Measurements from ENCODE around the gene KY.

The KY gene

GRCh38 chr3:134658555-134658954, 7.7 kb upstream of the KY start:
- H3K9me3 Mint-ChIP-seq, result peaks cover 5% of the 10 kb centered on the region

GRCh38 chr3:134656211-134656800, 5.5 kb upstream of the KY start:
- no peak overlapping the region for H3K4me3 Mint-ChIP-seq
- no peaks in the 10 kb centered on the region for H3K36me3 Mint-ChIP-seq (ENCODE audit: low read depth)
- H3K27me3 Mint-ChIP-seq, result peaks cover 18% of the 10 kb centered on the region
- H3K27ac Mint-ChIP-seq, result no peak overlapping the region
- H3K4me1 Mint-ChIP-seq (ENCODE audit: low read depth), result no peaks in the 10 kb centered on the region
- H3K9me3 Mint-ChIP-seq, result peaks cover 2% of the 10 kb centered on the region

More at GRCh38 chr3:134658555-134658954, 7.7 kb upstream of the KY start:
- Mint-ChIP-seq H3K27me3 (peaks cover 7% of the 10 kb centered on the region), H3K4me1 (ENCODE audit: low read depth) (no peaks in the 10 kb centered on the region), H3K36me3 (ENCODE audit: low read depth) (no peaks in the 10 kb centered on the region), H3K27ac (no peak overlapping the region), H3K4me3 (no peak overlapping the region)

GRCh38 chr3:134655706-134656105, 4.9 kb upstream of the KY start:
- Mint-ChIP-seq H3K36me3 (ENCODE audit: low read depth) (no peaks in the 10 kb centered on the region), H3K27me3 (peaks cover 21% of the 10 kb centered on the region), H3K9me3 (no peaks in the 10 kb centered on the region), H3K27ac (no peak overlapping the region), H3K4me3 (no peak overlapping the region), H3K4me1 (ENCODE audit: low read depth) (no peaks in the 10 kb centered on the region)

GRCh38 chr3:134654031-134654430, 3.2 kb upstream of the KY start:
- no peaks in the 10 kb centered on the region for H3K9me3 Mint-ChIP-seq
- no peaks in the 10 kb centered on the region for H3K4me1 Mint-ChIP-seq (ENCODE audit: low read depth)
- no peak overlapping the region for H3K27ac Mint-ChIP-seq
- peaks cover 26% of the 10 kb centered on the region for H3K27me3 Mint-ChIP-seq
- no peak overlapping the region for H3K4me3 Mint-ChIP-seq
- H3K36me3 Mint-ChIP-seq (ENCODE audit: low read depth), result no peaks in the 10 kb centered on the region

- Mint-ChIP-seq H3K4me1 (ENCODE audit: low read depth) (no peaks in the 10 kb centered on the region), H3K9me3 (no peaks in the 10 kb centered on the region), H3K36me3 (ENCODE audit: low read depth) (no peaks in the 10 kb centered on the region), H3K27ac (no peak overlapping the region), H3K4me3 (no peak overlapping the region), H3K27me3 (peaks cover 26% of the 10 kb centered on the region)
These were observed 2.2 kb upstream of the KY start for GRCh38 chr3:134652886-134653630.

- H3K27me3 Mint-ChIP-seq, result peaks cover 26% of the 10 kb centered on the region
- H3K4me1 Mint-ChIP-seq (ENCODE audit: low read depth), result no peaks in the 10 kb centered on the region
- no peaks in the 10 kb centered on the region for H3K36me3 Mint-ChIP-seq (ENCODE audit: low read depth)
- no peak overlapping the region for H3K27ac Mint-ChIP-seq
- H3K4me3 Mint-ChIP-seq, result no peak overlapping the region
- H3K9me3 Mint-ChIP-seq, result no peaks in the 10 kb centered on the region
These were observed 1.6 kb upstream of the KY start for GRCh38 chr3:134652409-134652831.

GRCh38 chr3:134651347-134652041, 672 bp upstream of the KY start:
- Mint-ChIP-seq H3K4me1 (ENCODE audit: low read depth) (no peaks in the 10 kb centered on the region), H3K27me3 (peaks cover 26% of the 10 kb centered on the region), H3K36me3 (ENCODE audit: low read depth) (no peaks in the 10 kb centered on the region), H3K9me3 (no peaks in the 10 kb centered on the region), H3K27ac (no peak overlapping the region), H3K4me3 (no peak overlapping the region)

GRCh38 chr3:134649106-134649705, 1.6 kb downstream of the KY start:
- Mint-ChIP-seq H3K4me1 (ENCODE audit: low read depth) (no peaks in the 10 kb centered on the region), H3K4me3 (no peak overlapping the region), H3K27me3 (peaks cover 26% of the 10 kb centered on the region), H3K36me3 (ENCODE audit: low read depth) (no peaks in the 10 kb centered on the region), H3K9me3 (no peaks in the 10 kb centered on the region), H3K27ac (no peak overlapping the region)

- Mint-ChIP-seq H3K4me1 (ENCODE audit: low read depth) (no peaks in the 10 kb centered on the region), H3K36me3 (ENCODE audit: low read depth) (no peaks in the 10 kb centered on the region), H3K9me3 (no peaks in the 10 kb centered on the region), H3K27ac (no peak overlapping the region), H3K27me3 (peaks cover 19% of the 10 kb centered on the region), H3K4me3 (no peak overlapping the region)
These were observed 2.7 kb downstream of the KY start for GRCh38 chr3:134647902-134648760.

DNA sequence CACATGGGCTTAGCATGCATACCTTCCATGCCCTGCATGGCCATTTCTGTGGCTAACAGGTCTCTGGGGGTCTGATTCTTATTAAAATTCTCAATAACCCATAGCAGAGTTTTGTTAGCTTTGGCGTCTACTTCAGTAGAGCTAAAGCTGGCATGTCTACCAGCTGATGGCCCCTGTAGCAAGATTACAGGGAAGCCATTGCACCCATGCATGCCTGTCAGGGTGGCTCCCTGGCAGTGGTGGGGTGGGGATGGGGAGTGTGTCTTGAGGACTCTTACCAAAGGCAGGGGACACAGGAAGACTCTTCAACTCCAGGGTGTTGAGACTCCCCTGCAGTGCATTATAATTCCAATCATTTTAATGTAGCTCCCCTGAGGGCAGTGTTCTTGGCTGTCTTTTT, 4.7 kb downstream of the KY start:
- Mint-ChIP-seq H3K4me3 (no peak overlapping the region), H3K27me3 (peaks cover 6% of the 10 kb centered on the region), H3K4me1 (ENCODE audit: low read depth) (no peaks in the 10 kb centered on the region), H3K9me3 (no peaks in the 10 kb centered on the region), H3K36me3 (ENCODE audit: low read depth) (no peaks in the 10 kb centered on the region), H3K27ac (no peak overlapping the region)

DNA sequence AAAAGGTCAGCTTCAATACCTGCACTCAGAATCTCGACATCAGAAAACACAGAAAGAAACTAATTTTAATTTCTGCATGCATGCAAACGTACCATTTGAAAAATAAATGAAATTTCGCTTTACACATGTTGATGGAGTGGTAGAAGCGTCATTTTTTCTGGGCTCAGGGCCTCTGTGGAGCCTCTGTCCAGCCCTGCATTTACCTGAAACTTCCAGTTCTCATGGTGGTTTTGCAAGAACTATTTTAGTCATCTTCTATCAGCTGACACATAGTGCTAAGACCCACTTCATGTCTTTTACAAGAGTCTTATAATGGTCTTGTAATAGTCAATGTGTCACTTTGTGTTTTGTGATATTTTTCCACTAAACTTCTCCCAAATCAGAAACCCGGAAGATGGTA, 5.3 kb downstream of the KY start:
- Mint-ChIP-seq H3K27me3 (peaks cover 5% of the 10 kb centered on the region), H3K27ac (no peak overlapping the region), H3K9me3 (no peaks in the 10 kb centered on the region), H3K4me1 (ENCODE audit: low read depth) (no peaks in the 10 kb centered on the region), H3K4me3 (no peak overlapping the region), H3K36me3 (ENCODE audit: low read depth) (no peaks in the 10 kb centered on the region)

DNA sequence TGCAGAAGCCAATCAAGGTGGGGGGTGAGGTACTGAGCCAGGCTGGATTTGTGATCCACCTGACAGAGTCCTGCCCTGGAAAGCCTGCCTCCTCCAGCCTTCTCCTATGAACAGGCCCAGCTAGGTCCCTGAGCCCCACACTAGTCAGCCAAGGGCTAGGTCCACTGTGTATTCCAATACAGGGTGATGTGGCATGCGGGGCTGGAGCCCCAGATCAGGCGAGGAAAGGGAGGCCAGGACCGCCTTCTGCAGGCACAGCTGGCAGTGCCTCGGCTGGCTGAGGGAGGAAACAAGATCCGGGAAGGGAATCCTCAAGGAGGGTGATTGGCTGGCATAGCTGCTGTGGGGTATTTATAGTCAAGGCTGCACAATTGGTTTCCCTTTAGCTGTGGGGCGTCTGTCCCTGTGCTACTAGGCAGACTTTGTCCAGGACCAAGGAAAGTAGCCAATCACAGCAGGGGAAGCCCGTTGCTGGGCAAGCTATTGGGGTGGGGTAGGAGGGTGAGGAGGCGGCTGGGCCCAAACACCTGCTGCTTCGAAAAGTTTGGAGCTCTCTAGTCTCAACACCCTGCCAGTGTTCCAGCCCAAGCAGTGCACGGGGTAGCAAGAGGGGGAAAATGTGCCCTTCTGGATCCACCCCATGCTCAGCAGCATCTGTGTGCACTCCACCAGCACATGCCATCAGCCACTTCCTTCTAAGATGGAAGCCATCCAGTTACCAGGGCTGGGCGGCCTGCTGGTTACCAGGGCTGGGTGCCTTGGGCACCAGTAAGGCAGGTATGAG, 5.9 kb downstream of the KY start:
- no peaks in the 10 kb centered on the region for H3K27me3 Mint-ChIP-seq
- H3K9me3 Mint-ChIP-seq, result no peaks in the 10 kb centered on the region
- no peak overlapping the region for H3K27ac Mint-ChIP-seq
- H3K4me1 Mint-ChIP-seq (ENCODE audit: low read depth), result no peaks in the 10 kb centered on the region
- no peak overlapping the region for H3K4me3 Mint-ChIP-seq
- H3K36me3 Mint-ChIP-seq (ENCODE audit: low read depth), result no peaks in the 10 kb centered on the region

DNA sequence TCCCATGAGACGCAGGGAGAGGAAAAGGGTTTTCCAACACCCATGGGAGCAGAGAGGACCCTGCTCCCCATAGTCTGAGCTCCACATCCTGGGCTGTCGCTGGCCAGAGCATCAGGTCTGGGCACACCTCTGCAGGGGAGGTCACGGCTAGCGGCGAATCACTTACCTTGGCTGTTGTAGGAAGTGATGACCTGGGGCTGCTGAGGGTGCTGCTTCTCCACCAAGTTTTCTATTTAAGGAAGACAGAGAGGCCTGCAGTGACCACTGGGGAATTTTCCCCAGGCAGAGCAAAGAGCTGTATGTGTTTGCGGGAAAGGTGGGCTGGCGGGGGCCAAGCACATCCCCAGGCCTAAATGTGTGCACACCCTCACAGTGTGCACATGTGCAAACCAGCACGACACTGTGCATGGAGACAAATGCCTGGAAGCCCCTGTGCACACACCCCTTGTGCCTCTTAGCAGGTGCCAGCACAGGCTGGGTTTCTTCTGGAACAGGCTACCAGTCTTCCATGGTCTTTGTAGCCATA, 7.6 kb downstream of the KY start:
- H3K27me3 Mint-ChIP-seq, result no peaks in the 10 kb centered on the region
- H3K36me3 Mint-ChIP-seq (ENCODE audit: low read depth), result no peaks in the 10 kb centered on the region
- H3K4me3 Mint-ChIP-seq, result no peak overlapping the region
- no peaks in the 10 kb centered on the region for H3K4me1 Mint-ChIP-seq (ENCODE audit: low read depth)
- H3K9me3 Mint-ChIP-seq, result no peaks in the 10 kb centered on the region
- no peak overlapping the region for H3K27ac Mint-ChIP-seq
